D721Med (cell line): Measurements from ENCODE around the gene TANK.

Experiments used
- DNase-seq: peaks from one replicate; pipeline ENCODE4 v3.0.0; 2011; ENCODE audit warnings: low spot score; ENCODE audit not compliant: insufficient read length
- FAIRE-seq: peaks from 2 replicates; lab custom pipeline; 2011; peaks lifted over from hg19 to GRCh38; lab: Jason Lieb, UNC
- CTCF ChIP-seq: IDR thresholded peaks from 2 replicates; pipeline ENCODE4 v1.5.1; 2012; ENCODE audit warnings: mild to moderate bottlenecking, control low read depth; ENCODE audit not compliant: insufficient read depth; ENCODE audit errors: missing control alignments

Gene TANK

GRCh38 chr2:161207941-161208340 is 47.7 kb downstream of the TANK start:
- no peak for DNase-seq
- FAIRE-seq, result no peak
- no peak for TF ChIP-seq CTCF

GRCh38 chr2:161208527-161209139 is 48.4 kb downstream of the TANK start:
- FAIRE-seq (no peak), DNase-seq (no peak)
- no peak for TF ChIP-seq CTCF

- TF ChIP-seq CTCF, result no peak
- DNase-seq (no peak), FAIRE-seq (peak; percentile 32)
Observed at GRCh38 chr2:161209902-161210301, 49.7 kb downstream of the TANK start.

- TF ChIP-seq CTCF, result no peak
- DNase-seq (no peak), FAIRE-seq (no peak)
Observed at GRCh38 chr2:161217597-161218185, 57.5 kb downstream of the TANK start.

GRCh38 chr2:161219211-161219610 is 59.0 kb downstream of the TANK start:
- no peak for FAIRE-seq
- no peak for DNase-seq
- TF ChIP-seq CTCF, result no peak

GRCh38 chr2:161223139-161223732 is 63.0 kb downstream of the TANK start:
- FAIRE-seq, result peak; percentile 93
- no peak for DNase-seq
- TF ChIP-seq CTCF, result peak; percentile 89
